Spinal cord (tissue), 10 donors: ENCODE measurements around the gene SLC9A7. TPM values are rescaled to one million over a fixed set of nuclear protein-coding genes. Genes with fewer than 3 reads are reported as not detected.

Source experiments
- DNase-seq, 6 donors: peaks; one replicate each; pipeline versions ENCODE4 v3.0.0 to v3.0.0-alpha.2; 2013 to 2015; ENCODE audit warnings: low spot score in 6 of 6, low read depth in 4 of 6
- H3K27ac ChIP-seq: one replicate; pipeline ENCODE4 v1.5.1; 2013; ENCODE audit warnings: low read depth, low read length, control low read depth
- H3K27me3 ChIP-seq: one replicate; pipeline ENCODE4 v1.6.1; 2013; ENCODE audit warnings: low read length; ENCODE audit not compliant: control insufficient read depth, insufficient read depth
- H3K36me3 ChIP-seq: one replicate; pipeline ENCODE4 v1.6.1; 2013; ENCODE audit warnings: low read length; ENCODE audit not compliant: control insufficient read depth, insufficient read depth
- H3K4me1 ChIP-seq: one replicate; pipeline ENCODE4 v1.6.1; 2013; ENCODE audit warnings: low read length; ENCODE audit not compliant: control insufficient read depth, insufficient read depth
- H3K4me3 ChIP-seq: one replicate; pipeline ENCODE4 v1.5.1; 2013; ENCODE audit warnings: low read depth, low read length, control low read depth
- H3K9me3 ChIP-seq: one replicate; pipeline ENCODE4 v1.6.1; 2013; ENCODE audit warnings: low read length; ENCODE audit not compliant: control insufficient read depth, insufficient read depth
- WGBS: methylation state at CpG from one replicate; pipeline ENCODE4 v1.1.5; 2013; ENCODE audit warnings: missing lambda C conversion rate; ENCODE audit not compliant: insufficient coverage; 5-methylcytosine and 5-hydroxymethylcytosine counted together
- polyA plus RNA-seq, 2 donors: library from polyadenylated mRNA; unstranded; fragments of 120-200 nt; gene quantifications; one replicate each; pipeline ENCODE4 v1.2.1, GENCODE V29; 2013; ENCODE audit not compliant: insufficient read length in 2 of 2
- total RNA-seq, 2 donors: library from RNA; depleted of rRNA in 1 of 2; stranded (reverse); fragments of 120-200 nt in 1 of 2; fragments of >200 nt in 1 of 2; gene quantifications; one replicate each; pipeline versions ENCODE4 v1.2.3 to v1.2.4, GENCODE V29; 2013 to 2014
- donor health status: healthy.

The SLC9A7 gene
- total and polyA plus RNA-seq, 4 donors, result 15.4 to 57.8 (median 25.3) TPM

DNA sequence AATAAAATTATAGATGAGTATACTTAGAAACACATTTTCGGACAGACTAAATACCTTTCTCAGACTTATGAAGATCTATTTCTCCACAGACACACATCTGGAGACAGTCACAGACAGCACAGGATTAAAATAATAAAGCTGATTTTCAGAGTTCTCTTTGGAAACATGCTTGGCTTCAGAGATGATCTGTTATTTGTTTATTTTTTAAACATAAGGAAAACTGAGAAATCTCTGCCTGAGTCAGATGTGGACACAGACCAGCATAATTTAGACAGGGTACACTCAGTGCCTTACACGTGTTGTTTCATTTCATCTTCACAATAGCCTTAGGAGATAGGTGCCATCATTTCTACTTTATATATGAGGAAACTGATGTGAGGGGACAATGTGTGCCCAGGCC lies 92.1 kb downstream of the SLC9A7 start:
- Histone ChIP-seq H3K27ac (no peak overlapping the region), H3K27me3 (peaks cover 2% of the 10 kb centered on the region), H3K4me1 (no peaks in the 10 kb centered on the region), H3K36me3 (no peaks in the 10 kb centered on the region), H3K4me3 (no peak overlapping the region), H3K9me3 (no peaks in the 10 kb centered on the region)
- no peak for DNase-seq
- WGBS, result no CpG with 5 or more reads among the region's 2 CpGs

DNA sequence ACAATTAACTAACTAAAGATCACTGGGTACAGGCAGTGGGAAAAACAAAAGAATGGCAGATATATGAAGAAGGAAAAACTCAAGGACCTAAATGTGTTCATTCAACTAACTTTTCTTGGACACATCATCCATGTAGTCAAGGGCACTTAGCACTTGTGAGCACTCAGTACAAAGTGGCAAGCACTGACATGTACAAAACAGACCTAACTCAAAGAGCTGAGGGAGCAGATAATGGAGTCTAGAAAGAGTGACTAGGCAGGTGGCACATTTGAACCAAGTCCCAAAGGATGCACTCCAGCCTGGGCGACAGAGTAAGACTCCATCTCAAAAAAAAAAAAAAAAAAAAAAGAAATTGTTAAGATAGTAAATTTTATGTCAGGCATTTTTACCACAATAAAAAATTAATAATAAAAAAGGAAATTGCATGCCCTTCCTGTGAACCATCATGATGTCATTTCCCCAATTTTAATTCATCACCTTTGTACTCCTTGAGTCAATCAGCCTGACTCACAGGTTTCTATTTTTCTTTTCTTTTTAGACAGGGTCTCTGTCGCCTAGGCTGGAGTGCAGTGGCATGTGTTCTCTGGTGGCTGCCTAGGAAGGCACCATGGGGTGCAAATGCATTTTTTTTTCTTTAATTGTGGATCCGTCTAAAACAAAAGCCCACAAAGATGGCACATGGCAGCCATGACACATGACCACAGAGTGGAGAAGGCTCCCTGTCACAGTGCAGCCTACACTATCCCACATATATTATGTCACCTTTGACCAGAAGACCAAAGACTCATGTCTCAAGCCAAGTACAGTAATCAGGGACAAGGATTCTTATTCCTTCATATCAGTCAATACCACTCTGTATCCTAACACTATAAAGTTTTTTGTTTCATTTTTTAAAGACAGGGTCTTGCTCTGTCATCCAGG lies 93.4 kb downstream of the SLC9A7 start:
- Histone ChIP-seq H3K4me3 (no peak overlapping the region), H3K9me3 (no peaks in the 10 kb centered on the region), H3K27me3 (peaks cover 2% of the 10 kb centered on the region), H3K4me1 (no peaks in the 10 kb centered on the region), H3K36me3 (no peaks in the 10 kb centered on the region), H3K27ac (no peak overlapping the region)
- WGBS, result 60% methylated on average over 1 of the region's 3 CpGs
- no peak for DNase-seq

DNA sequence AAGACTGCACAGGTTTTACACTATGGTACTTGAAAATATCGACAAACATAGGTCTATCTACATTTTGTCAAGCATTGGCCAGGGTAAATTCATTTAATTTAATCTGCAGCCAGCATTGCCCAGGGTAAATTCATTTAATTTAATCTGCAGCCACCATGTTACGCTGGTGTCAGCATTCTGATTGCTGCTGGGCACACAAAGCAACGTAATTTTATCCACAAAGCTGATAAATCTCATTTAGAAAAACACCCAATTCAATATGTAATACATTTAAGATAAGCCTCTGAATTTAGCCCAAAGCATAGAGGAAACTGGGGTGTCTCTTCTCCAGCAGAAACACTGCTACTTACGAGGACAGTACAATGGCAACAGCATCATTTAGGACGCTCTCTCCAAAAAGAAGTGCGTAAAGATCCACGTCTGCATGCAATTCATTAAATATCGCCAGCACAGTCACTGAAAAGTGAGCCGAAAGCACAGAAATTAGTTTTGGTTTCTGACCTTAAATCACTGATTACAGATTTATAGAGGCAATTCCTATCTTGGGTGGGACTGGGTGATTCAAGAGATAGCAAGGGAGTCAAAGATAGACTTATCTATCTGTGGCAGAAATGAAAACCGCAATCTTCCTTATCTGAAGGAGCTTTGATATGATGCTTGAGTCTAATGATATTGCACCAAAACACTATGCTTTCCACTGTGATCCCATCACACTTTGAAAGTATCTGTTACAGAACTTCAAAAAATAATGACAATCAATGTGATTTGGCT lies 96.5 kb downstream of the SLC9A7 start:
- 71% methylated on average over 7 of the region's 10 CpGs for WGBS
- no peak for DNase-seq
- Histone ChIP-seq H3K9me3 (no peaks in the 10 kb centered on the region), H3K27me3 (peaks cover 2% of the 10 kb centered on the region), H3K4me3 (no peak overlapping the region), H3K27ac (no peak overlapping the region), H3K4me1 (no peaks in the 10 kb centered on the region), H3K36me3 (no peaks in the 10 kb centered on the region)

DNA sequence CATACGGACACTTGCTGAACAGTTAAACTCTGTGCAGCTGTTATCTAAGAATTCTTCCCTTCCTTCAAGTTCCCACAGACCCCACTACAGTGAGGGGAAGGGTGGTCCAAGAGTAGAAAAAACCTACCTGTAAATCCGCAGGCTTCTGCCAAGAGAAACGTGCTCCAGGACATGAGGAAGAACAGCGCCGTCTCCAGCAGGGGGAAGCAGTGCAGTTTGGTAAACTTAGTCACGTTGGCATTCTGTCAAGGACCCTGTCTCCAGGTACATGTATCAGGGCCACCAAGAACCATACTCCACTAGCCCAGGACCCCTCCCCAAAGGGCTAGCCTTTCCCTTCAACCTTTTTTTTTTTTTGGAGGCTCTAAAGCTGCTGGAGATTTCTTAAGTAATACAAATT lies 105.4 kb downstream of the SLC9A7 start:
- Histone ChIP-seq H3K36me3 (no peaks in the 10 kb centered on the region), H3K27me3 (peaks cover 3% of the 10 kb centered on the region), H3K4me1 (peaks cover 11% of the 10 kb centered on the region), H3K4me3 (no peak overlapping the region), H3K9me3 (no peaks in the 10 kb centered on the region), H3K27ac (no peak overlapping the region)
- DNase-seq, result peak in 1 of 6 donors; percentile 7
- WGBS, result 53% methylated on average over 4 of the region's 6 CpGs

DNA sequence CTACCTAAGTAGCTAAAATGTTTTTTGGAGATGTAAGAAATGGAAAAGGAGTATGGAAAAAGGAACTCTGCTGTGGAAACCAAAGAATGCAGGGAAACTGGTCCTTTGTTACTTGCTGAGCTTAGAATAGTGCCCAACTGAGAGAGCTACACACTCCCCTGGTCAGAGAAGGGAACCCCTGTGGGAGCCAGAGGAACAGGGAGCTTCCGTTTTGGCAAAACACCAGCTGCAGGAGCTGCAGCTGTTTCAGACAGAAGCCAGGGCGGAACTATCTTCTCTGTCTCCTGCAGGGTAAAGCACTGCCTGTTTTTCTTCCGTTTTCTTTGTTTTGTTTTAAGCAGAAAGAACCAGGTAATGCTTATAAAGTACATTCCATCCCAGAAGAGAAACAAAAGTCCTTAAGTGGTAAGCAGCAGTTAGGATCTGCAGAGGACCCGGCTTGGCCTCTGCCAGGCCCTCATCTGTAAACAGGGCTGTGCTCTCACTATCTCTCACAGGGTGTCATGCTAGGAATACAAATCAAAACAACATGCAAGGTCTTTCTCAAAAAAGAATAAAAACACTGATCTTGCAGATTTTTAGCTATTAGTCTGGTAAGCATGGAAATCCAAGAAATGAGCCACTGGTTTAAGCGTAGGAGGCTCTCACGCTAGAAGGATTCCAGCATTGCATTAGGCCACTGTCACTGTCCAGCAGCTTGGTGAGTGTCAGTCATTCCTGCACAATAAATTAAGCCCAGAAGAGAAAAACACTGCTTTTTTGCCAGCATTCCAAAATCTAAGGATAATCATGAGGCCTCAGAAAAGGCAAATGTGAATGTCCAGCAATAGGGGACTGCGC lies 109.3 kb downstream of the SLC9A7 start:
- Histone ChIP-seq H3K27me3 (peaks cover 5% of the 10 kb centered on the region), H3K4me3 (no peak overlapping the region), H3K9me3 (no peaks in the 10 kb centered on the region), H3K27ac (peak overlapping the region; percentile 22), H3K36me3 (no peaks in the 10 kb centered on the region), H3K4me1 (peaks cover 16% of the 10 kb centered on the region)
- WGBS, result 51% methylated on average over 5 of the region's 7 CpGs
- DNase-seq, result peak in 3 of 6 donors; percentile 20 to 73 (median 62)

DNA sequence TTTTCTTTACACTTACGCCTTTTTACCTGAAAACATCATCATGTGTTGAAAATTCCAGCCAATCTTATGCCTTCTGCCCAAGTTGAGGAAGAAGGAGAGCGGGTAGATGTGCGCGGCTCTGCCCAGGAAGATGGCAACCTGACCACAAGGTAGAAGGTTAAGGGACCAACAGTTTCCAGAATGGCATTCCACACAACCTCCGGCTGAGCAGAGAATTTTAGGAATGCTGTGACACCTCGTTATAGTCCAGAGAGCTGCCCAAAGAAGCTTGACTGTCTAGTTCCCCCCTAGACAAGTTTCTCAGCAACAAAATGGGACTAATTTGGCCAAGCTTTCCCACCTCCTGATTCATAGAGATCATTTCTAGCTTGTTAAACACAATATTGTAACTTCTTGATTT lies 110.3 kb downstream of the SLC9A7 start:
- Histone ChIP-seq H3K4me1 (peaks cover 16% of the 10 kb centered on the region), H3K4me3 (no peak overlapping the region), H3K36me3 (no peaks in the 10 kb centered on the region), H3K27me3 (peaks cover 5% of the 10 kb centered on the region), H3K9me3 (no peaks in the 10 kb centered on the region), H3K27ac (no peak overlapping the region)
- WGBS, result 71% methylated on average over 5 of the region's 6 CpGs
- DNase-seq, result no peak

DNA sequence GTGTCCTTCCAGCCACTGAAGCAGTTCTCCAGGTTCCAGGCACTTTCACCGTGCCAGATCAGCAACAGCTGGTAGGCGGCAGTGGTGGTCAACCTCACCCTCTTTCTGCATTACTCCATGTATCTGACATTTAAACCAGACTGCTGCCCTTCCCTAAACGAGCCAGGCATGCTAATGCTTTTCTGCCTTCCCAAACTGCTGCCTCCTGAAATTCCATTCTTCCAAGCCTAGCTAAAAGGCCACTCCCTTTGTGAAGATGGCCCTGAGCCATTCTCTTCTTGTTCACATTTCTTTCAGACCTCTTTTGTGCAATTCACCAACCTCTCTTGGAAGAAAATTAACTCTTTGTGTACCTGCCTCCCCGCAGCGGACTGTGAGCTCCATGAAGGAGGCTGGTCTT lies 111.7 kb downstream of the SLC9A7 start:
- Histone ChIP-seq H3K27me3 (peaks cover 5% of the 10 kb centered on the region), H3K4me3 (no peak overlapping the region), H3K4me1 (peaks cover 16% of the 10 kb centered on the region), H3K9me3 (no peaks in the 10 kb centered on the region), H3K27ac (no peak overlapping the region), H3K36me3 (no peaks in the 10 kb centered on the region)
- peak in 2 of 6 donors; percentile 13 to 33 for DNase-seq
- WGBS, result 32% methylated on average over 3 of the region's 5 CpGs

DNA sequence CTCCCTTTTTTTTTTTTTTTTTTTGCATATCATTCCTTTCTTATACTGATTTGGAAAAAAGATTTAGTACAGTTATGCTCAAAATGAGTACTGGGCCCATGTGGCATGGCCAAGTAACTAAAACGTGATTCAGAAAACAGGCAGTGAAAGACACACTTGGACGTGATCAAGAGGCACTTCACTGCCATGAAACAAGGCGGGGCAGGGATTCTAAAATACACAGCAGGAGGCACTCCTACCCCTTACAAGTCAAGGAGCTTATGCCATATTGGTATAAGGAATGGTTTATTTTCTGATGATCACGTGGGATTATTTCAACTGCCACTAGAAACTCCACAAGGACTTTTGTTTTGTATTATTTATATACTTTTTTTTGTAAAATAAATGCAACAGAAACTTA lies 113.3 kb downstream of the SLC9A7 start:
- Histone ChIP-seq H3K4me3 (no peak overlapping the region), H3K4me1 (peaks cover 16% of the 10 kb centered on the region), H3K36me3 (no peaks in the 10 kb centered on the region), H3K27ac (no peak overlapping the region), H3K27me3 (peaks cover 5% of the 10 kb centered on the region), H3K9me3 (no peaks in the 10 kb centered on the region)
- WGBS, result 83% methylated on average over 2 of the region's 4 CpGs
- no peak for DNase-seq

DNA sequence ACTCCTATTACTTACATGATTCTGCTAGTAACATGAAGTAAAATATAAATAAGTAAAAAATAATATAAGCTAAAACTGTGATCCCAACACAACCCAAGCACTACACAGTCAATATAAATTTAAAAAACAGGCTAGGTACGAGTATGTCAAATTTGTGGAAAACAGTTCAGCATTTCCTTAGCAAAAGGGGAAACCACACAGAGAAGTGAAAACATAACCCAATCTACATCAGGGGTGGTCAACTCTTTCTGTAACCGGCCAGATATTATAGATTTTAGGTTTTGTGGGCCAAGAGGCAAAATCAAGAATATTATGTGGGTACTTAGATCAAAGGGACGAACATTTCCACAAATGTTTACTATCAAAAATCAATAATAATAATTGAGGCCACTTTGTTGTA lies 115.3 kb downstream of the SLC9A7 start:
- Histone ChIP-seq H3K4me1 (peaks cover 6% of the 10 kb centered on the region), H3K4me3 (no peak overlapping the region), H3K27me3 (peaks cover 2% of the 10 kb centered on the region), H3K27ac (no peak overlapping the region), H3K9me3 (no peaks in the 10 kb centered on the region), H3K36me3 (no peaks in the 10 kb centered on the region)
- WGBS, result no CpG with 5 or more reads among the region's 3 CpGs
- DNase-seq, result no peak
